AG09309 (cell line): Measurements from ENCODE around the gene ST3GAL2.
"Not testable (repeated sequence)": the region's sequence is repeated elsewhere in the genome, so short reads cannot be mapped to it uniquely, and the experiment has no call there.

Experiments
- DNase-seq: peaks from one replicate; pipeline ENCODE4 v3.0.0-alpha.2; 2010; ENCODE audit warnings: low read depth
- H3K4me3 ChIP-seq: 2 replicates; pipeline ENCODE4 v1.5.1; 2011; ENCODE audit warnings: mild to moderate bottlenecking, low read depth, low read length, moderate library complexity; ENCODE audit not compliant: control insufficient read depth
- TF ChIP-seq, protein P1 (sequence below): IDR thresholded peaks from 2 replicates; pipeline ENCODE4 v1.5.1; 2011; ENCODE audit warnings: mild to moderate bottlenecking, low read depth, low read length, inconsistent platforms; ENCODE audit not compliant: insufficient read depth, control insufficient read depth; ENCODE audit errors: missing control alignments

ST3GAL2 gene

DNA sequence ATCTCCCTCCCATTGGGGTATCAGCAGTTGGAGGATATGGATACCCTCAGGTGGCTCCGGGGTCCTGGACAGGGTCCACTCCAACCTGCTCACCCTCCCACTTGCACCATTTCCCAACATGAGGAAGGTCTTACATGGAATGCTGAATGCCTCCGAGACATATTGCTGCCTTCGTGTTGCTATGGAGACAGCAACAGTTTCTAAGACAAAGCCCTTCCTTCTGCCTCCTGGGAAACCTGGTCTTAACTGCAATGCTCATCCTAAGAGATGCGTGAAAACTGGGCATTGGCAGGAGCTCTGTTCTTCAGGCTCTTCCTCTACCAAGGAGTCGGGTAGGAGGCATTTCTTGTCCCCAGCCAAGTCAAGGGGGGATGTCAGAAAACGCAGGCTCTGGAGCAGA is 45.2 kb downstream of the ST3GAL2 start:
- H3K4me3 ChIP-seq, result no peak overlapping the region
- TF ChIP-seq, protein P1, sequence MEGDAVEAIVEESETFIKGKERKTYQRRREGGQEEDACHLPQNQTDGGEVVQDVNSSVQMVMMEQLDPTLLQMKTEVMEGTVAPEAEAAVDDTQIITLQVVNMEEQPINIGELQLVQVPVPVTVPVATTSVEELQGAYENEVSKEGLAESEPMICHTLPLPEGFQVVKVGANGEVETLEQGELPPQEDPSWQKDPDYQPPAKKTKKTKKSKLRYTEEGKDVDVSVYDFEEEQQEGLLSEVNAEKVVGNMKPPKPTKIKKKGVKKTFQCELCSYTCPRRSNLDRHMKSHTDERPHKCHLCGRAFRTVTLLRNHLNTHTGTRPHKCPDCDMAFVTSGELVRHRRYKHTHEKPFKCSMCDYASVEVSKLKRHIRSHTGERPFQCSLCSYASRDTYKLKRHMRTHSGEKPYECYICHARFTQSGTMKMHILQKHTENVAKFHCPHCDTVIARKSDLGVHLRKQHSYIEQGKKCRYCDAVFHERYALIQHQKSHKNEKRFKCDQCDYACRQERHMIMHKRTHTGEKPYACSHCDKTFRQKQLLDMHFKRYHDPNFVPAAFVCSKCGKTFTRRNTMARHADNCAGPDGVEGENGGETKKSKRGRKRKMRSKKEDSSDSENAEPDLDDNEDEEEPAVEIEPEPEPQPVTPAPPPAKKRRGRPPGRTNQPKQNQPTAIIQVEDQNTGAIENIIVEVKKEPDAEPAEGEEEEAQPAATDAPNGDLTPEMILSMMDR, result no peak
- no peak for DNase-seq

DNA sequence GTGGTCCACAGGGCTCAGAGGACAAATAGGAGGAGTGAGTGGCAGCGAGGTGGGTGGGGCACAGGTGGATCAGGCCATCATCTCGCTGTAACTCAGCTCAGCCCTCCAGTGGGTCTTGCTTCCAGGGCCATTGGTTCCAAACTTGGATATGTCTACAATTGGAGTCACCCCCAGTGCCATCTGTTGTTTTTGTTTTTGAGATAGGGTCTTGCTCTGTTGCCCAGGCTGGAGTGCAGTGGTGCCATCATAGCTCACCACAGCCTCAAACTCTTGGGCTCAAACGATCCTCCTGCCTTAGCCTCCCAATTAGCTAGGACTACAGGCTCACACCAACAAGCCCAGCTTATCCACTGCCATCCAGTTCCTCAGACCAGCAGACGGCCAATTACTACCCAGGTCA is 46.3 kb downstream of the ST3GAL2 start:
- no peak for DNase-seq
- H3K4me3 ChIP-seq, result no peak overlapping the region
- TF ChIP-seq, protein P1, result no peak

DNA sequence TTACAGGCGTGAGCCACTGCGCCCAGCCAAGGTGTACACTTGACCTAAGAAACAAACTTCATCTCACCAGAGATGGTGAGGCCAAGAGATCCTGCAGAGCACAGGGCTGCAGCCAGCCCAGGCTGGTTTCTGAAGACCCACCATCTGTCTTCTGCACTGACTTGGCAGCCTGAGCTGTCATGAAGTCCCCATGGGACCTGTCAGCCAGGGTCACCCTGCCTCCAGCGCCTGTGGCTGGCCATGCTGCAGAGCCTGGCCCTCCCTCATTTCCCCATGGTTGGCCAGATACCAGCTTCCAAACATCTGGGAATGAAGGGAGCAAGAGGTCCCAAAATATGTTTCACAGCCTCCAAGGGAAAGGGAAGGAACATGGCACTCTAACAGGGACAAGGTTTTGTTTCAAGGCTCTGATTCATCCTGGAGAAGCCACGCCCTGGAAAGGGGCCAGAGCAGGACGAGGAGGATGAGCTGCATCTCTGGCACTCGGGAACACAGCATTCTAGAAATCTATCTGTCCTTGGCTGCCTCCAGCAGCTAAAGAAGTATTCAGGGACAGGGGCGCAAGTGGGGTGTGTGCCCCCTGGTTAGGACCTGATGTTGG is 46.9 kb downstream of the ST3GAL2 start:
- no peak overlapping the region for H3K4me3 ChIP-seq
- TF ChIP-seq, protein P1, result no peak
- DNase-seq, result peak; percentile 24

DNA sequence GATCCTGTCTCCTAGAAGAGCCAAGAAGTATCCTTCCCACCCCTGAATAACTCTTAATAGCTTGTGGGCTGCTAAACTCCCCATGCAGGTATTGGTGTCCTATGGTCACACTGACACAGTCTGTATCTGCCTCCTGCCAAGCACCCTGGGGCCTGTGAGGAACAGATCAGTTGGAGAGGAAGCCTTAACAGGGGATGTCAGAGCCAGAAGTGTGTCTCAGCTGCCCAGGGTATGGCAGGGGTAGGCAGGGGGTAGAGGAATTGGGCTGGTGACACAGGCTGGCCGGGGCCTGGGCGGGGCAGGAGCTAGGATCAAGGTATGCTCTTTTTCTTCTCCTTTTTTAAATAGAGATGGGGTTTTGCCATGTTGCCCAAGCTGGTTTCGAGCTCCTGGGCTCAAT is 47.5 kb downstream of the ST3GAL2 start:
- H3K4me3 ChIP-seq, result no peak overlapping the region
- TF ChIP-seq, protein P1, result no peak
- no peak for DNase-seq

DNA sequence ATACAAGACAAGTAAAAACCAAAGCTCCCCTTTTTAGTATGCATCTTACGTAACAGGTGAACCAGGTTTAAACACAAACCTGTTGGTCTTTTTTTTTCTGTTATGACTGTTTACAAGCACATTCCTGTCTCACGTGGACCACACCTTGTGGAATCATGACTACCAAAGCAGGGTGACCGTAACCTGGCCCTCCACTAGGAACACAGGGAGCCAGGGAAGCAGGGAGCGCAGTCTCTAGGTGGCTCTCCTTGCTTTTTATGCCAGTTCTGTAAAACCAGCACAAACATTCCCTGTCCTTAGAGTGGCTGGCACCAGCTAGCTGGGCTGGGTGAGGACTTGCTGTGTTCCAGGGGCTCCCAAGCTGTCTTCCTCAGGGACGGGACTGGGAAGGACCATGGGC is 48.1 kb downstream of the ST3GAL2 start:
- H3K4me3 ChIP-seq, result no peak overlapping the region
- TF ChIP-seq, protein P1, result no peak
- no peak for DNase-seq

DNA sequence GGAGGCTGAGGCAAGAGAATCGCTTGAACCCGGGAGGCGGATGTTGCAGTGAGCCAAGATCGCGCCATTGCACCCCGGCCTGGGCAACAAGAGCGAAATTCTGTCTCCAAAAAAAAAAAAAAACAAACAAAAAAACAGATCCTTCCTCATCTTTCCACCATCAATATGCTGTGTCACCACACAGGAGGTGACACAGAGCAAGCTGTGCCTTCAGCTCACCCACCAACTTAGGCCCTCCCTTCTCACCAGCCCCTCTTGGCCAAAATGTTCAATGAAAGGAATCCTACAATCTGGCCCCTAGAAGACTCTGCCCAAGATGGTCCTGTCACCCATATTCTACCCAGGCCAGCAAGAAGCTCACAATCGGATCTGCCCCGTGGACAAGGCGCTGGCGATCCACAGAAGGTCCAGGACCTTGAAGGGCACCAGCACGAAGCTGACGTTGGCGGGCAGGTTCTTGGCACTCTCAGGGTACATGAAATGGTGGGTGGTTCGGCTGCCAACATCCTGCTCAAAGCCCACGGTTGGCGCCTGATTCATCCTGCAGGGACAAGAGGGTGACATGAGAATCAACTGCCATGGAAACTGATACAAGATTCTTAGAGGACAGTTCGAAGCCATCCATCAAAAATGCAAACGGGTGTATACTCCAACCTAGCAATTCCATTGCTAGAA is 50.8 kb downstream of the ST3GAL2 start:
- TF ChIP-seq, protein P1, result no peak
- H3K4me3 ChIP-seq, result no peak overlapping the region
- no peak for DNase-seq

DNA sequence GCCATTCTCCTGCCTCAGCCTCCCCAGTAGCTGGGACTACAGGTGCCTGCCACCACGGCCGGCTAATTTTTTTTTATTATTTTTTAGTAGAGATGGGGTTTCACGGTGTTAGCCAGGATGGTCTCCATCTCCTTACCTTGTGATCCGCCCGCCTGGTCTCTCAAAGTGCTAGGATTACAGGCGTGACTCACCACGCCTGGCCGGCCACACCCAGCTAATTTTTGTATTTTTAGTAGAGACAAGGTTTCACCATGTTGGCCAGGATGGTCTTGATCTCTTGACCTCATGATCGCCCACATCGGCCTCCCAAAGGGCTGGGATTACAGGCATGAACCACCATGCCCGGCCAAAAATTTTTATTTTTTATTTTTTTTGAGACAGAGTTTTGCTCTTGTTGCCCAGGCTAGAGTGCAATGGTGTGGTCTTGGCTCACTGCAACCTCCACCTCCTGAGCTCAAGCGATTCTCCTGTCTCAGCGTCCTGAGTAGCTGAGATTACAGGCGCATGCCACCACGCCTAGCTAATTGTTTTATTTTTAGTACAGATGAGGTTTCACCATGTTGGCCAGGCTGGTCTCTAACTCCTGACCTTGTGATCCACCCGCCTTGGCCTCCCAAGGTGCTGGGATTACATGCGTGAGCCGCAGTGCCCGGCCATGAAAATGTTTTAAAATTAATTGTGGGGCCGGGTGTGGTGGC is 52.5 kb downstream of the ST3GAL2 start:
- not testable (repeated sequence) for DNase-seq, H3K4me3 ChIP-seq
